GM12873 (cell line): ENCODE measurements around the gene TTC28.

ENCODE experiments used
- TF ChIP-seq, protein P1 (sequence below): IDR thresholded peaks from 2 replicates; pipeline ENCODE4 v1.5.1; 2012; ENCODE audit warnings: low read depth, mild to moderate bottlenecking, moderate library complexity, low read length, control low read depth; ENCODE audit not compliant: insufficient read depth; ENCODE audit errors: missing control alignments

Gene TTC28

DNA sequence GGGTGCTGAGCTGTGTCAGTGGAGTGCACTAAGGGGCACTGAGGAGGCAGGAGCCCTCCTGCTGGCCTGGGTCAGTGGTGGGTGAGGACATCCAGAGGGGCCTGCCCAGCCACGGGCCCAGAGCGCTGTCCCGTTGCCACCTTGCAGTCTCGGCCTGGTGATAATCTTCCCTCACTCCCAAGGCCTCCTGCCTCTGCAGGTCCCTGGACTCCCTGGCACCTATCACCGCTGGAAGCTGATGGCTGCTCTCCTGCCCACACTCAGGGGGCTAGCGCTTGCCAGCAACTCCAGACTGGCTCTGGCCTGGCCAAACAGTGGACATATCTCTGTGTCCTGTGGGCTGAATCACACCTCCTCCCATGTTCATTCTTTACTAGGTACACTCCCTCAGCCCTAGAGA, 674.1 kb downstream of the TTC28 start:
- TF ChIP-seq, protein P1, sequence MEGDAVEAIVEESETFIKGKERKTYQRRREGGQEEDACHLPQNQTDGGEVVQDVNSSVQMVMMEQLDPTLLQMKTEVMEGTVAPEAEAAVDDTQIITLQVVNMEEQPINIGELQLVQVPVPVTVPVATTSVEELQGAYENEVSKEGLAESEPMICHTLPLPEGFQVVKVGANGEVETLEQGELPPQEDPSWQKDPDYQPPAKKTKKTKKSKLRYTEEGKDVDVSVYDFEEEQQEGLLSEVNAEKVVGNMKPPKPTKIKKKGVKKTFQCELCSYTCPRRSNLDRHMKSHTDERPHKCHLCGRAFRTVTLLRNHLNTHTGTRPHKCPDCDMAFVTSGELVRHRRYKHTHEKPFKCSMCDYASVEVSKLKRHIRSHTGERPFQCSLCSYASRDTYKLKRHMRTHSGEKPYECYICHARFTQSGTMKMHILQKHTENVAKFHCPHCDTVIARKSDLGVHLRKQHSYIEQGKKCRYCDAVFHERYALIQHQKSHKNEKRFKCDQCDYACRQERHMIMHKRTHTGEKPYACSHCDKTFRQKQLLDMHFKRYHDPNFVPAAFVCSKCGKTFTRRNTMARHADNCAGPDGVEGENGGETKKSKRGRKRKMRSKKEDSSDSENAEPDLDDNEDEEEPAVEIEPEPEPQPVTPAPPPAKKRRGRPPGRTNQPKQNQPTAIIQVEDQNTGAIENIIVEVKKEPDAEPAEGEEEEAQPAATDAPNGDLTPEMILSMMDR, result no peak

DNA sequence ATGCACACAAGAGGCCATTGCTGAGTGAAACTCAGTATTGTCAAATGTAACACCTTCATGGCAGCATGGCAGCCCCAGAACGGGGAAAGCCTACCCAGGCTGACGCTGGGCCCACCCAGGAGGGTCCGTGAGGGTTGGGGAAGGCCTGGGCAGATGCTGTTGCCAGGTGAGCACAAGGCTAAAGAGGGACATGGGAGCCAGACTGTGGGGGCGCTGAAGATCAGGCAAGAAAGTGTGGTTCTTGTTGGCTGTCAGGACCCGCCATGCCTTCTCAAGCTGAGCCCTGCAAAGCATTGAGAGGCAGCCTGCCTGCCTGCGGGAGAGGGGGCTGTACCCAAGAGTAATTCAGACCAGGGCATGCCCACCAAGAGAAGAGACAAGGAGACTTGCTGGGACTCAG, 675.6 kb downstream of the TTC28 start:
- TF ChIP-seq, protein P1, result no peak

DNA sequence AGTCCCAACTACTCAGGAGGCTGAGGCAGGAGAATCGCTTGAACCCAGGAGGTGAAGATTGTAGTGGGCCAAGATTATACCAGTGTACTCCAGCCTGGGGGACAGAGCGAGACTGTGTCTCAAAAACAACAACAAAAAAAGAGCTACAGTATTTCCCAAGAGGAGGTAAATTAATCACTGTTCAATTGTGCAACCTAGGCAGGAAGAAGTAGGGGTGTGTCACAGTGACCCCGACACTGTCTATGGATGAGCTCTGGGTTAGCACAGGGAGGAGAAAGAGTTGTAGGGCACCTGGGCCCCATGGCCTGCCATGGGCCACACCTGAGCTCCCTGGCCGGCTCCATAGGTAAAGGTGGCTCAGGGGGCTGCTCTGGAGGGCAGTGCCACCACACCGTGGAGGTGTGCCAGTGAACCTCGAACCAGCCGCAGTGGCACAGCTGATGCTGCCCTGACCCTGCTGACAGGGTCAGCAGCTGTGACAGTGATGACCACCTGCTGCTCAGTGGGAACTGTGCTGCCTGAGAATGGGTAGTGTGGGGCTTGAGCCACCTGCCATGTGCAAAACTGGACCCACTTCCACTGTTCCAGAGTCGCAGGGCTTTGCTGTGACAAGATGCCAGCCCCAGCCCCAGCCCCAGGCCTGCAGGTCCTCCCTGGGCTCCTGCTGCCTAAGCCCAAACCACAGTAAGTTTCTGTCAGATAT, 676.6 kb downstream of the TTC28 start:
- TF ChIP-seq, protein P1, result no peak

DNA sequence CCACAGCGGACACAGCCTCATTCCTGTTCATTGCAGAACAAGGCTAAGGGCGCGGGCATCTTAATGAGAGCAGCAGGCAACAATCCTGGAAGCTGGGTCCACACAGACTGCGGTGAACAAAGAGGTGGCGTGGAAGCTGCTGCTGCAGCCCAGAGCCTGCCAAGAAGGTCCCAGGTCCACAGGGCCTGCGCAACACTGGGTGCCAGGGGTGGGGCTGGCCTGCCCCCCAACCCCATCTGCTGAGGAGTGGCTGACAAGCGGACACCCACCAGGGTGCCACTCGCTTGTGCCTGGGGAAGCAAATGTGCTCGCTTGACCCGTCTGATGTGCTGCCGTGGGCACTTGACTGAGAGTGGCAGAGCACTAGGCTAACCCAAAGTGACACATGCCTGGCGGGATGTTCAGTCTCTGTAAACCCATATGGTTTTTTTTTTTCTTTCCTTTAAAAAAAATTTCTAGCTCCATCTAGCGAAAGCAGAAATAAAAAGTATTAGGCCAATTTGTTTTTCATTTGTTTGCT, 677.4 kb downstream of the TTC28 start:
- TF ChIP-seq, protein P1, result no peak

DNA sequence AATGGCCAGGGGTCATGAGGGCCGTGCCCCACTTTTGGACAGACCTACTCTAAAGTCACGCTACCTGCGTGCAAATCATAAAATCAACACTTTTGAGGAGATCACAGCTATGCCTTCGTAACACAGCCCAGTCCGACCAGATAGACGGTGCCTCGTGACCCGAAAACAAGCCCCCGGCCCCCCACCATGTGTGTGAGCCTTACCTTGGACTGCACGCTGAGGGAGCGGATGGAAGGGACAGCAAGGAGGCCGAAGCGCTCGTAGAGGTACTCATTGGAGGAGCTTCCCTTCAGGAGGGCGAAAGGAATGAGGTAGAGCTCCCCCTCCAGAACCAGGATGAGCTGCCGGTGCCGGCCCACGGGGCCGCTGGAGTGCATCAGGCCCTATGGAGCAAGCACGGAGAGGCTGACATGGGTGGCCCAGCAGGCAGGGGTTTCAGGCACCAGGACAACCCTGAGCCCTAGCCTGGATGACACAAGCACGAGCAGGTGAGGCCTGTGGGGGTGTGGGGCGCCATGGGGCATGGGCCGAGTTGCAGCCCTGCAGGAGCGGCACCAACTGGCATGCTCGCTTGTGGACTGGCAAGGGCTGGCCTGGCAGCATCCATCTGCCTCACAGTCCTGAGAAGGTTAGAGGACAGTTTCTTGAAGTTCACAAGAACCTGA, 678.3 kb downstream of the TTC28 start:
- TF ChIP-seq, protein P1, result no peak

DNA sequence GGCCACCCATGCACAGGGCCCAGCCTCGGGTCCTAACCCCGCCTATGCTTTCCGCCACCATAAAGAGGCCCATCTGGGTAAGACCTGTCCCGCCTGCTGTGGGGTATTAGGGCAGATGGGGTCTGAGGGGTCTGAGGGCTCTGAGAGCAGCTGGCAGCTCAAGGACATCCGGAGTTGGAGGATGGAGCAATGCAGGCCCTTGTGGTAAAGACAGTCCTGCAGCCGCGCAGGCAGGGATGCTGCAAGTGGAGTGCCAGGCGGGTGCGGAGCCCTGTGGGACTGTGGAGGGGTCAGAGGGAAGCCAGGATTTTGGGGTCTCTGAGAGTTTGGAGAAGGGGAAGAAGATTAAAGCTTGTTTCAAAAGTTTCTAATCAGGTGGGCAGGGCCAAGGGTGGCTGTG, 679.3 kb downstream of the TTC28 start:
- TF ChIP-seq, protein P1, result no peak

DNA sequence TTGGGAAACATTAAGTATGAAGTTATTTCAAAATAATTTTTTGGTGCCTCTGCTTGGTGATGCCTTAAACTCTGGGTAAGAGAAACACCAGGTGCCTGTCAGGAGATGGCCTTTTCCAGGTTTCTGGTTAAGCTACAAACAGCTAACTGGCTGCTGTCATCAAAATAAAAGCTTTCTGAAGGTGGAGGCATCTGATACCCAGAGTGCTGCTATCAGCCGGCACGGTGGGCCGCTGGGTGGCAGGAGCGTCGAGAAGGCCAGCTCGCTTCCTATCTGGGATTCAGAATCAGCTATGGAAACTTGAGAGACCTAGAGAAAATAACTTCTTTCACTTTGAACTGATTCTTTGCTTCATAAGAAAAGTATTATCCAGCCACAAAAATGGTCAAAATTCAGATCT, 679.8 kb downstream of the TTC28 start:
- TF ChIP-seq, protein P1, result no peak
